ENCODE data around the gene IL5.

GRCh38 chr5:132499440-132500243, 43.7 kb downstream of the IL5 start:
- TF ChIP-seq CTCF (IDR thresholded peaks at IDR 0.05; ENCODE audit: insufficient read depth, low read length, poor library complexity, severe bottlenecking) (no peak), EZH2phosphoT487 (conservative IDR thresholded peaks at IDR 0.05; ENCODE audit: low read length) (no peak)

Data from SU-DHL-6 (cell line).